ENCODE data around the gene GRM7. TPM values are rescaled to one million over a fixed set of nuclear protein-coding genes. Genes with fewer than 3 reads are reported as not detected.

Gene GRM7
- total RNA-seq, 4 donors from 2014 or later: 0.40 TPM; not detected in 3

- no peaks in the 10 kb centered on the region for H3K4me1 ChIP-seq
- no peaks in the 10 kb centered on the region for H3K27me3 ChIP-seq
- TF ChIP-seq POLR2A (IDR thresholded peaks at IDR 0.05) (no peak), CTCF (IDR thresholded peaks at IDR 0.05) (no peak)
- H3K9me3 ChIP-seq: no peaks in the 10 kb centered on the region
- no peak overlapping the region for H3K27ac ChIP-seq
- H3K4me3 ChIP-seq: no peak overlapping the region
- no peaks in the 10 kb centered on the region for H3K36me3 ChIP-seq
- DNase-seq: no peak
These were observed 485.4 kb downstream of the GRM7 start for GRCh38 chr3:7346364-7346763.

- Histone ChIP-seq H3K4me3 (no peak overlapping the region), H3K27me3 (no peaks in the 10 kb centered on the region), H3K27ac (no peak overlapping the region), H3K36me3 (no peaks in the 10 kb centered on the region), H3K4me1 (no peaks in the 10 kb centered on the region), H3K9me3 (no peaks in the 10 kb centered on the region)
- TF ChIP-seq POLR2A (IDR thresholded peaks at IDR 0.05) (no peak), CTCF (IDR thresholded peaks at IDR 0.05) (no peak)
- no peak for DNase-seq
These were observed 496.2 kb downstream of the GRM7 start for GRCh38 chr3:7357101-7357500.

- H3K27me3 ChIP-seq: no peaks in the 10 kb centered on the region
- H3K27ac ChIP-seq: no peak overlapping the region
- DNase-seq: no peak
- H3K4me1 ChIP-seq: no peaks in the 10 kb centered on the region
- no peaks in the 10 kb centered on the region for H3K36me3 ChIP-seq
- H3K9me3 ChIP-seq: no peaks in the 10 kb centered on the region
- TF ChIP-seq POLR2A (IDR thresholded peaks at IDR 0.05) (no peak), CTCF (IDR thresholded peaks at IDR 0.05) (no peak)
- H3K4me3 ChIP-seq: no peak overlapping the region
These were observed 507.1 kb downstream of the GRM7 start for GRCh38 chr3:7367968-7368367.

- no peak for DNase-seq
- H3K4me3 ChIP-seq: no peak overlapping the region
- no peaks in the 10 kb centered on the region for H3K9me3 ChIP-seq
- no peak overlapping the region for H3K27ac ChIP-seq
- H3K36me3 ChIP-seq: no peaks in the 10 kb centered on the region
- H3K27me3 ChIP-seq: no peaks in the 10 kb centered on the region
- H3K4me1 ChIP-seq: no peaks in the 10 kb centered on the region
- TF ChIP-seq CTCF (IDR thresholded peaks at IDR 0.05): no peak
- TF ChIP-seq POLR2A (IDR thresholded peaks at IDR 0.05): no peak
These were observed 507.7 kb downstream of the GRM7 start for GRCh38 chr3:7368597-7368996.

GRCh38 chr3:7371693-7372572 lies 511.0 kb downstream of the GRM7 start:
- Histone ChIP-seq H3K4me3 (no peak overlapping the region), H3K36me3 (no peaks in the 10 kb centered on the region), H3K4me1 (no peaks in the 10 kb centered on the region), H3K27me3 (no peaks in the 10 kb centered on the region), H3K9me3 (no peaks in the 10 kb centered on the region), H3K27ac (no peak overlapping the region)
- no peak for DNase-seq
- TF ChIP-seq CTCF (IDR thresholded peaks at IDR 0.05): no peak
- no peak for TF ChIP-seq POLR2A (IDR thresholded peaks at IDR 0.05)
